Omental fat pad (tissue), 4 donors: ENCODE measurements around the gene KATNB1. TPM values are rescaled to one million over a fixed set of nuclear protein-coding genes. Genes with fewer than 3 reads are reported as not detected.
"Not testable (repeated sequence)": the region's sequence is repeated elsewhere in the genome, so short reads cannot be mapped to it uniquely, and the experiment has no call there.

ENCODE experiments used
- ATAC-seq: fragments of 150-250 bp; one replicate; pipeline ENCODE4 v1.9.1; 2016; ENCODE audit warnings: mild to moderate bottlenecking, moderate library complexity; ENCODE audit not compliant: low FRiP score
- DNase-seq: peaks from one replicate; pipeline ENCODE4 v3.0.0-alpha.2; 2019; ENCODE audit warnings: low spot score
- CTCF ChIP-seq, 3 donors: fragments of 450-650 bp; IDR thresholded peaks; one replicate each; pipeline ENCODE4 v1.5.1; 2016 to 2017; ENCODE audit warnings: antibody characterized with exemption in 3 of 3, mild to moderate bottlenecking in 3 of 3, moderate library complexity in 2 of 3
- total RNA-seq, 4 donors: library from RNA; depleted of rRNA; stranded (reverse); fragments of >200 nt; gene quantifications; one replicate each; pipeline ENCODE4 v1.1.0, GENCODE V29; 2016

Gene KATNB1
- total RNA-seq, 4 donors from 2014 or later = 8.7 to 23.5 (median 14.1) TPM

DNA sequence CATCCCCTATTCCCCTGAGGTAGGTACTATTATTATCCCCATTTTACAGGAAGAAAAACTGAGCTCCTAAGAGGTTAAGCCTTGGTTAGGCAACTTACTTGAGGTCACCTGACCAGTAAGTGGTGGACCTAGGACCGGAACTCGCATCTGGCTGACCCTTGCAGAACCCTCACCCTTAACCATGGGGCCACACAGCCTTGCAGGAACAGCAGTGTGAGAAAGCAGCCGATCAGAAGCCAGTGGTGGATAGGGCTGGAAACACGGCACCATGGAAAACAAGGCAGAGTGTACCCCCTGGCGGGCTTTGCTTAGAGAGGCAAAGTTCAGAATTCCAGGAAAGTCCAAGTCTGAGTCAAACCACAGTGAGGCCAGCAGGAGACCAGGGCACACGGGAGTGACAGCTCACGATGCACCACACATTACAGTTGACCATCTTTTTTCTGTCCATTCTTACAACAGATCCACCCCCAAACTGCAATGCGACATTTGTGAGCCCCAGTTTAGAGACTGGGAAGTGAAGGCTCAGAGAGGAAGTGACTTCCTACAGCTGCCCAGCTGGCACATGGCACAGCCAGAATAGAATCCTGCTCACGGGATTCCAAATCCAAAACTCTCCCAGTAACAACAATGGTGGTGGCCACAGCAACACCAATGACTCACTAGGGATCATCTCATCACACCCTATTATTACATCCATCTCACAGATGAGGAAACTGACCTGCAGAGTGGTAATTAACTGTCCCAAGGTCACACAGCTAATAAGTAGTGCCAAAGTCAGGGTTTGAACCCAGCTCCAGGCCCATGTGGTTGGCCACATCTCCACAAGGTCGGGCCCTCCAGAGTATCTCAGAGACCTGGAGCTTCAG lies 46.4 kb downstream of the KATNB1 start:
- no peak for DNase-seq
- ATAC-seq = no peak
- no peak for TF ChIP-seq CTCF (IDR thresholded peaks at IDR 0.05)

DNA sequence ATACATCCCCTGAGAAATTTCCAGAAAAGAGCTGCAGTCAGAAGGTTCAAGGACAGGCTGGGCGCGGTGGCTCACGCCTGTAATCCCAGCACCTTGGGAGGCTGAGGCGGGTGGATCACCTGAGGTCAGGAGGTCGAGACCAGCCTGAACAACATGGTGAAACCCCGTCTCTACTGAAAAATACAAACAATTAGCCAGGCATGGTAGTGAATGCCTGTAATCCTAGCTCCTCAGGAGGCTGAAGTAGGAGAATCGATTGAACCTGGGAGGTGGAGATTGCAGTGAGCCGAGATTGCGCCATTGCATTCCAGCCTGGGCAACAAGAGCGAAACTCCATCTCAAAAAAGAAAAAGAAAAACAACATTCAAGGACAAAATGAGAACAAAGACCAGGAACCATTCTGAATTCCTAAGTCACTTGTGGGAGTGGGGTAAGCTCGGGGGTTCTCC lies 47.1 kb downstream of the KATNB1 start:
- ATAC-seq, DNase-seq: not testable (repeated sequence)

GRCh38 chr16:57783116-57783515 lies 47.5 kb downstream of the KATNB1 start:
- DNase-seq = no peak
- ATAC-seq = no peak
- TF ChIP-seq CTCF (IDR thresholded peaks at IDR 0.05) = no peak

GRCh38 chr16:57783883-57784282 lies 48.3 kb downstream of the KATNB1 start:
- no peak for ATAC-seq
- TF ChIP-seq CTCF (IDR thresholded peaks at IDR 0.05) = no peak
- no peak for DNase-seq

DNA sequence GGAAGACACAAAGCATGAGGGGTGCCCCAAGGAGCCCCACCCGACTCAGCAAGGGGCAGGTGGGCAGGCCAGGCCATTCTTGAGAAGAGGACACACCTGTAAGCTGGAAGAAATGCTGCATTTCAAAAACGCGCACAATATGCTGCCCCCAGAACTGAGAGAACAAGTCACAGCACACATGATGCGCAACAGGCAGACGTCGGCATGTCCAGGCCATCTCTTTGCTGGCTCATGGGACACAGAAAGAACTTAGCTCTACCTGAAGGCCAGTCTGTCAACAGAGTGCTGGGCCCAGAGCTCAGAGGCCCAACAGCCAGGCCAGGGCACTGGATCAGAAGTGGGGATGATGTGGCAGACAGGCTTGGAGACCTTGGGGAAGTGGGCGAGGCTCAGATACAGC lies 48.8 kb downstream of the KATNB1 start:
- DNase-seq (no peak), ATAC-seq (no peak)
- TF ChIP-seq CTCF (IDR thresholded peaks at IDR 0.05) = no peak

DNA sequence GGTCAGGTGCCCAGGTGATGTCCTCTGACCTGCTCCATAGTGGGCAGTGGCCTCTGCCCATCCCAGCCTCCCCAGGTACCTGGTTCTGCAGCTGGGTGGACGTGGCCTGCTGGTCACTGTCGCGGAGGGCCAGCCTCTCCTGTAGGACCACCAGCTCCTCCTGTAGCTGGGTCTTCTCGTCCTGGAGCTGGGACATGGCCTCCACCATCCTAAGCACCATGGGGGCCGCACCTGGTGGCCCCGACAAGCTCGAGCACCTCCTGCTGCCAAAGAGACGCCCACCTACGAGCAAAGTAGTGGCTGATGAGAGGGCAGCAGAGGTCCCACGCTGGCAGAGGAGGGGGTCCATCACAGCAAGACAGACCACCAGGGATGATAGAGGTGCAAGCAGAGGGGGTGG lies 49.8 kb downstream of the KATNB1 start:
- DNase-seq (no peak), ATAC-seq (no peak)
- TF ChIP-seq CTCF (IDR thresholded peaks at IDR 0.05) = no peak

DNA sequence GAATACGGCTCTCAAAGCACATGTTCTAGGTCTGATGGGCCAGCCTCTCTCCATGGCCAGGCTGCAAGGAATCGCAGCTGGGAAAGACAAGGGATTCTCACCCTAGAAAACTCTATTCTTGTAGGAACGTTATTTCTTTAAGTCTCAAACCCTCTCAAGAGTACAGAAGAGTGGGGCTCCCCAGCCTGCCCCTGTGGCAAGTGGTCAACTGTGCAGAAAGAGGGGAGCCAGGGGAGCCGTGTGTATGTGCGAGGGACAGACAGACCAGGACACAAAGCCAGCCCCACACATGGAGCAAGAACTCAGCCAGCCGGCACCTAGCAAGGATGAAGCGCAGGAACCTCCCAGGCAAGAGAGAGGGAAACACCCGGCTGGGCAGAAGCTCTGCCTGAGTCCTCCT lies 50.4 kb downstream of the KATNB1 start:
- DNase-seq (no peak), ATAC-seq (no peak)
- TF ChIP-seq CTCF (IDR thresholded peaks at IDR 0.05) = no peak
